GM21360 (cell line): Measurements from ENCODE around the gene CYB5A.

Experiments used
- ATAC-seq: cut with Tn5 transposase; IDR thresholded peaks from one replicate; pipeline ENCODE4 v1.9.1; 2021; ENCODE audit warnings: mild to moderate bottlenecking, moderate library complexity; ENCODE audit not compliant: unreplicated experiment

CYB5A gene

GRCh38 chr18:74219056-74219455, 72.7 kb downstream of the CYB5A start:
- no peak for ATAC-seq

- no peak for ATAC-seq
Observed at GRCh38 chr18:74217476-74218143, 74.2 kb downstream of the CYB5A start.

GRCh38 chr18:74216661-74217110, 75.1 kb downstream of the CYB5A start:
- ATAC-seq, result no peak

GRCh38 chr18:74215863-74216262, 75.9 kb downstream of the CYB5A start:
- no peak for ATAC-seq

GRCh38 chr18:74213429-74213828, 78.3 kb downstream of the CYB5A start:
- no peak for ATAC-seq

- no peak for ATAC-seq
Observed at GRCh38 chr18:74204526-74205152, 87.1 kb downstream of the CYB5A start.

- no peak for ATAC-seq
Observed at GRCh38 chr18:74203811-74204210, 88.0 kb downstream of the CYB5A start.
